Femur (tissue), 1 donor: ENCODE data around the gene SIAH2.

Experiments used
- DNase-seq: peaks from one replicate; pipeline ENCODE4 v3.0.0-alpha.2; 2017

The SIAH2 gene

DNA sequence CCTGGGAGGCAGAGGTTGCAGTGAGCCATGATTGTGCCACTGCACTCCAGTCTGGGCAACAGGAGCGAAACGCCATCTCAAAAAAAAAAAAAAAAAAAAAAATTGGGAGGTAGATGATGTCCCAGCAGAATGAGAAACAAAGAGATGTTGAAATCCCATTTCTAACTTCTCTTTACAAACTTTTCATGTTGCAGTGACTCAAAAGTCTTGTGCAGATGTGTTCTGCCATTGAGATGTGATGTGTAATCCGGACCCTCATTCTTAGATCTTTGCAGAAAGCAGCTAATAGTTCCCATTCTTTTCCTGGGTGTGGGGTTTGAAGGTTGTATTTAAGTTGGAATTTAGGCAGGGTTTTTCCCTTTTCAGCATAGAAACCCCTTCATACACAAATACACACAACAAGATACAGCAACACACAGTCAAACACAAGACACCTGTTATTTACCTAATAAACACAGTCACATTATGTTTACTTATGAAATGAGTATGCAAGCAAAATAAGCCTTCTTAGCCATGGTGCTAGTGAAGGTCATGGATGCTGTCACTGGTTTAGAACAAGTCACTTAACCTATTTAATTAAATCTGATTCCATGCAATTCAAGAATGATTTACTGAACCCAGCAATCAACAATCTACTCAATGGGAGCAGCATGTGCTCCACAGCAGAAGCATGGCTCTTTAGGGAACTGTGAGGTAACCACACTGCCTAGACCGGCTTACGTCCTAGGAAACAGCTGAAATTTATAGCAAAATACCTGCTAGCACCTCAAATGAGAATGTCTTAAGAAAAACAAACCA, 14.9 kb downstream of the SIAH2 start:
- no peak for DNase-seq

DNA sequence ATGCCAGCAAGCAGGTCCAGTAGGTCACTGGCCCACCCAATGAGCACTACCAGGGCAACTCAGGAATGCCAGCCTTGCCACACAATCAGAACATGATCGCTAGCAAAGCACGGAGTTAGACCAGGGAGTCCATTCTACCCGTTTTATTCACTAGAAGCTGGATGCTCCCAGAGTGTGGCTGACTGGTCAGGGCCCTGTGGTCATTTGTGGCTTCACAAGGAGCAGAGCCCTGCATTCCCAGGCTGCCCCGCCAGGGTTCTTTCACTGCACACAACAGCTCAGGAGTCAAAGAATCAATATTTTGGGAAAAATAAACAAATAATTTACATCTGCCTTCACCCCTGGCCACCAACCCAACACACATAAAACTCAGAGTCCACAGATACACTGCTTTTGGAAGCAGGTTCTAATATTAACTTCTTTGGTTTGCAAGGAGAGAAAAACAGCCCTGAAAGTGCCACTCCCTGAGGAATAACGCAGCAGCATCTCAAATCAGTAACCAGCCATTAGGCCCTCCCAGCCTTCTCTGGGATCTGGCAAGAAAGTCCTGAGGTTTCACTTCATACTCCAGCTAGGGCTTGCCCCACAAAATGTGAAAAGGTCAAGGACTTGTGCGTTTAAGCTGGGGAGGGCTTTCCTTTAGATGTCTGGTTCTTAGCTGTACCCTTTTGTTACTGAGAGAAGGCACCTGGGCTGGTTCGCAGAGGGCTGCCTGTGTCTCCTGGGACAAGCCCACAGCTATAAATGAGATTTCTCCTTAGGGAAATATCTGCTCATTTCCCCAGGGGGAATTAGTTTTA, 16.0 kb downstream of the SIAH2 start:
- no peak for DNase-seq

DNA sequence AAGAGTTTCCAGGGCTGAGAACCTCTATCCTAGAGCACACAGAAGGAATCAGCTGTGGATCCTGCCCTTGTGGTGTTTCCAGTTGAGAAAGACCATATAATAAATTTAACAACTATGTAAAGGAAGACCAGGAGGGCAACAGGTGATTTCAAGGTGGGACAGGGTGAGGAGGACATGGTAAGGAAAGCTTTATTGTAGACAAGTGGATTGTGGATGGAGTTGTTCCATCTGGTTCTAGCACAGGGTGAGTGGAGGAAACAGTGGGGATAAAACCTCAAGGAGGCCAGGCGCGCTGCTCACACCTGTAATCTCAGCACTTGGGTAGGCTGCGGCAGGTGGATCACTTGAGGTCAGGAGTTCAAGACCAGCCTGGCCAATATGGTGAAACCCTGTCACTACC, 17.1 kb downstream of the SIAH2 start:
- DNase-seq, result no peak

DNA sequence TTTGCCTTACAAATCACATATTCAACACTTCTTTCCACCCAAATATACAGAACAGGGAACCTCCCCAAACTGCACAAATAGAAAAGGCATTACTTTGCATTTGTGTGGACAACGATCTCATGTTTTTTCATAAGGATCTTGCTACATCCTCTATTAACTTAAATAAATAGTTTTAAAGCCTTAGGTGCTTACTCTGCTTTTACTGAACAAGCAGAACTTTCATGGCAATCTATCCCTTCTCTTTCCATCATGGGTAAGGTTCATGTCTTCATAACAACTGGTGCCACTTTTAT, 18.1 kb downstream of the SIAH2 start:
- no peak for DNase-seq

DNA sequence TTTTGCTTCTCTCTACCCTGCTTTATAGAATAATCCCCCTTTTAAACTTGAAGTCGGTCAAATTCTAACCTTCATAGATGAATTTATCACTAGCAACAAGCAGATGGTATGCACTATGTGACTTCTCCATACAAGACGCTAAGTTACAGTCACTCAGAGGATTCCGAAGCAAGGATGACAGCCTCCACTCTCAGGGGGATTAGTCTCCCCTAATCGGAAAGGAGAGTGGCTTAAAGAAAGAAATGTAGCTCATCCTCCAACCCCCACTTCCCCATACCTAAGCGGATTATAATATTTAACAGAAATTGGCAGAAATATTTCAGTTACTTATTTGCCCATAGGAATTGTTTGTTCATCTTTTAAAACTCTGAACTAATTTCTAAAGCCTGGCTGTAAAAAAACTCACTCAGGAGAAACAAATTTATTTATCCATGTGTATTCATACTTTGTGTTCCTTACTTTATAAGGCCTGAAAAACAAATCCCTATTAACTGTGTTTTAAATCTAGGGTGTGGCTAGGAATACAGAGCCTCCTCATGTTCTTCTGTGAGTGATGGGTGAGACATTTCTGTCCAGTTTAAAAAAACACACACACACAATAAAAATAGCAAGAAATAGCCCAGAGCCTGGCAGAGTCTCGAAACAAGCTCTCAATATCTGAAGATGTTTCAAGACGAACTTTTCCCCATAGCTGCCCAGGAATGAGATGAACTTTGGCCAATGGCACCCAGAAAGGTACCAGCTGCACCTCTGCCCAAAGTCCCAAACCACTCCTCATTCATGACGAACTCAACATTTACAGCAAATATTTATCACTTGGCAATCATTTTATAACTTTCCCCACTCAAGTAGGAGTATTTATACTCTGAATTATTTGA, 18.7 kb downstream of the SIAH2 start:
- no peak for DNase-seq

DNA sequence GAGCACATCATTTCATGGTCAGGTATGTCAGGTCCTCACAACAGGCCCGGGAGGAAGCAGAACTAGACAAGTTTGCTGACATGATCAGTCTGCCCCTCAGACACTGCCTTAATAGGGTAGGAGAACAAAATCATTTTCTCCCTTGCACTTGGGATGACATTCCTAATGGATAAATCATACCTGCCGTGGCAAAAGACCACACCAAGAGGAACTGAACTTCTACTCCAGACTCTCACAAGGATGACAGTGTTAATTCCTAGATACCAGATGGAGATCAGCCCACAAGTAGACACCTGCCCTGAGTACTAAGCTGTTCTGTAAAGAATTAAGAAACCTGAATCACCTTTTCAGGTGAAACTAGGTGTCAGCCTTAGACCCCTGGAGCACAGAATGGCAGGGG, 19.5 kb downstream of the SIAH2 start:
- DNase-seq, result no peak

DNA sequence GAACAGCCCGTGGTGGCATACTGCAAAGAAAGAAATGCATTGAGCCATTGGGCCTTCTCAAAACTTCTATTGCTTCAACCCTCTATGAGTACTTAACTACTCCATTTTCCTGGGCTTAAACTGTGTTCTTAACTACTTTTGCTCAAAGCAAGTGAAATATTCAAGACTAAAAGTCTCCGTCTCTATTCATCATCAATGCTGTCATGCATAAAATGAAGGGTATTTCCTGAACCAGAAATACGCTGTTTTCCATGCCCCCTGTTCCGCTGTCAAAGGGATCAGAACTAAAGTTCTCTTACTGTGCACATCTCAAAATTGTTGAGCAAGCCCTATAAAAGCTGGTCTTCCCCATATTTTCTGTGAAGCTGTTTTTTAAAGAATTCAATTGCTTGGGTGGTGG, 20.3 kb downstream of the SIAH2 start:
- no peak for DNase-seq

DNA sequence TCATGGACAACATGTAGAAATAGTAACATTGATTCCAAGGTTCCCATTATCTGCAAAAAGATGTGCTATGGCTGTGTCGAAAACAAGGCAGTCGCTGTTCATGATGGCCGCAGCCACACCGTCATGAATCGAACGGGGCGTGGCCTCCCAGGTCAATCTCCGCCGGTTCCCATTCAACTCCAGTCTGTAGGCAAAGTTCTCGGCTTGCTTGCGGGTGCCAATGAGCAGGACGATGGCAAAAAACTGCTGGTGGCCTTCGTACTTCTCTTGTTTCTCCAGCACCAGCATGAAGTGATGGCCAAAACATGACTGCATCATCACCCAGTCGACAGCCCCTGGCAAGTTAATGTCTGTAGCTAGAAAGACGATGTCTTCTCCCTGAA, 20.8 kb downstream of the SIAH2 start:
- DNase-seq, result no peak

DNA sequence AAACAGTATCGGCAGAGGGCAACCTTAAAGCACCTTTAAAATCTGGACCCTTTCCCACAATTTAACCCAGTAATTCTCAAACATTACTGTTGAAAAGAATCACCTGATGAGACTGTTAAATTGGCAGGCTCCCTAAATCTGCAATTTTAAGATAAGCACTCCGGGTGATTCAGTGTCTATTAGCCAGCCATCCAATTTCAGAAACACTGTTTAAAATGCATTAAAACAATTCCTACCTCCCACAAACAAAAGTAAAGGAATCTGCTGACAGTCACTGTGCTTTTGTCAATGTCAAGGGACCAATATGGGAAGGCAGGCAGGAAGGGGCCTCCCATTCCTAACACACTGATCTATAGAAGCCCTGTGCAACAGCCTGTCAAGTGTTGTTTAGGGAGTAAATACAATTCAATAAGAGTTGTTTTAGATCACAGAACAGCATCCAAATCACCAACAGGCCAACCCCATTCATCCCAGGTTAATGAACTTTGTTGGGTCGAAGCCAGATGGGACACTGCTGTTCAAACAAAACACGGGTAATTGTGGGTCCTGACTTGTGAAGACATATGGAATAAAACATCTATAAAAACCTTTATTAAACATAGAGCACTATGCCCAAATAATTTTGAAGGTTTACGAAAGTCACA, 21.4 kb downstream of the SIAH2 start:
- no peak for DNase-seq

DNA sequence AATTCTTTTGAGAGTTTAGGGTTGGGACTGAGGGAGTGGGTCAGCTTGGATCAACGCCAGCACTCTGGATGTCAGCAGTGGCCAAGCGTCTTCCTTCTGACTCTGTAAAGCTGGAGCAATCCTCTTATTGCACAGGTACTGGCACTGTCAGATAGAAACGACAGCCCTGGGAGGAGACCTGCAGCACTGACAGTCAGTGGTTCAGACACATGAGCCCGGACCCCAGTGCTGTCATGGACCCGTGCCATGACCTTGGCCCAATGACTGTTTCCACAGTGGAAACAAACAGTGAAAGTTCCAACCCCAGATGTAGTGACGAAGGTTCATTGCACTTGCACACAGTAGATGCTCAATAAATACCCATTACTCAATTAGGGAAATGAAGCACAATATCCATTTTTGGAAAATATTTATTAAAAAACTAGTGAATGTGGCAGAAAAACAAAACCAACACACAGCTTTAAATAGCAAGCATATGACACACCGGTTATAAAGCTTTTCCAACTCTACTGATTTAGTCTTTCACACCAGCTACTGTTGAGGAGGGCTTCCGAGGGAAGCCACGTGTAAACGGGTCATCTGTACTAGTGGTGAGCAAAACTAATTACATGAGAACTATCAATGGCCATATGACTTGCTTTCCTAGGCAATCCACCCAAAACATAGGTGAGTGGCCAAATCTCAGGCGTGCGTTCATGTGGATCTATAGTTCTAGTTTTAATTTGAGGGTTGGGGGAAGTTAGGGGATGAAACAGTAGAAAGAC, 22.1 kb downstream of the SIAH2 start:
- no peak for DNase-seq

DNA sequence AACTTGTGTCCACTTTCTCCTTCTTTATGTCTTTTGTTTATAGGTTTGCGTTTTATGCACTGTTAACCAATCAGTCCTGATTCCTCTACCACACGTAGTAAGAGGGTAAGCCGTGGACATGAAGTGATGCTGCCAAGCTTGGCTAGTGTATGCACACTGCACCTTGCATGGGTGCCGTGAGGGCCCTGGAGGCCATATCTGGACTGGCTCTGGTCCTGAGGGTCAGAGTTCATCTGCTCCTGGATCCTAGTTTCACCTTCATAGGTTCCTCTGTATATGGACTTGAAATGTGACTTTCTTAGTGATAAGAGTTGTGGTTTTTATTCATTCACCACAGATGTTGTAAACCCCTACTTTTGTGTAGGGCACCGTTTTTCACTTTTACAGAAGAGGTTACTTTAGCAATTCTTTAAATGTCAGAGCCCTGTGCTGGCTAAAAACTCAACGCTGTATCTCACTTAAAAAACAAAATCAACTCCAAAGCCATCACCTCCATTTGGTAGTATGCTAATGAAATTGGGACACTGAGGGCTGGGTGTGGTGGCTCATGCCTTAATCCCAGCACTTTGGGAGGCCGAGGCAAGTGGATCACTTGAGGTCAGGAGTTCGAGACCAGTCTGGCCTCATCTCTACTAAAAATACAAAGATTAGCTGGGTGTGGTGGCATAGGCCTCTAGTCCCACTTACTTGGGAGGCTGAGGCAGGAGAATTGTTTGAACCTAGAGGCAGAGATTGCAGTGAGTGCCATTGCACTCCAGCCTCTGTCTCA, 22.9 kb downstream of the SIAH2 start:
- DNase-seq, result no peak

DNA sequence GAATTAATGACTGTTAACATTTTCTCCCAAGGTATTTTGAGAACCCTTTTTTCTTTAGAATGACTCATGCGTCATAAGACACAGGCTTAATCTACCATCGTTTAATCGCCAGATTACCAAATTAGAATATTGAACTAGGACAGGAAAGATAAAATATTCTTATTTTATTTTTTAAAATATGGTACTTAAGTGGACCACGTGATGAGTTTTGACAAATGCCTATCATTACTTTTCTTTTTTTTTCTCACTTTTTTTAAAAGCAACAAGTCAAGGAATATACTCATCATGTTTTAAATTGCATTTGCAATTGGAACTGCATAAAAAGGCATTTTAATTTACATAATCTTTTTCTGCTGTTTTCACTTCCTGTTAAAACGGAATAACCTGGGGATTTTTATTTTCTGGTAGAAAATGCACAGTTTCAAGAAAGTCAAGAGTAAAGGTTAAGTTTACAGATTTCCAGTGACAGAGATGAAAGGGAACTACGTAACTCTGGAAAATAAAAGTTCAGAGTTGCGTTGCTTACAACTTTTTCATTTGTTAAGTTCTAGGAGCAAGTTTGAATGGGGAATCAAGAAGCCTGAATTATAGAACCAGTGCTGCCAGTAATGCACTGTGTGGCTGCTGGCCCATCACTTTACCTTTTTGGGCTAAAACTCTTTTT, 23.6 kb downstream of the SIAH2 start:
- DNase-seq, result no peak

DNA sequence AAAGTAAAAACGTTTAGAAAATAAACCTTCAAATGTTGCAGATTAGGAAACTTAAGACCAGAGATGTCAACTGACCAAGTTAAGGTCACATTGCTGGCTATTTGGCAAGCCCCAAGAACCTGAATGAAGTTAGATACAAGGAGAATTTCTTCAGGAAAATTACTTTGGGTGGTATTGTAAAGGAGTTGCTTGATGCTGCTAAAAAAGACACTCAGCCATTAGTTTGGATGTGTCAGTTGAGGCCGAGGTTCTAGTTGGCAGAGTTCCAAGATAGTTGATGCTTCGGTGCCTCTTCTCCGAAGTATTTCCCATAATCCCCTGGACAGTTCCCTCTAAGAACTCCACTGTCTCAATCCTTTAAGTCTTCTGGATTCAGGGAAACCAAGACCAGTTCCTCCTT, 24.3 kb downstream of the SIAH2 start:
- DNase-seq, result no peak

DNA sequence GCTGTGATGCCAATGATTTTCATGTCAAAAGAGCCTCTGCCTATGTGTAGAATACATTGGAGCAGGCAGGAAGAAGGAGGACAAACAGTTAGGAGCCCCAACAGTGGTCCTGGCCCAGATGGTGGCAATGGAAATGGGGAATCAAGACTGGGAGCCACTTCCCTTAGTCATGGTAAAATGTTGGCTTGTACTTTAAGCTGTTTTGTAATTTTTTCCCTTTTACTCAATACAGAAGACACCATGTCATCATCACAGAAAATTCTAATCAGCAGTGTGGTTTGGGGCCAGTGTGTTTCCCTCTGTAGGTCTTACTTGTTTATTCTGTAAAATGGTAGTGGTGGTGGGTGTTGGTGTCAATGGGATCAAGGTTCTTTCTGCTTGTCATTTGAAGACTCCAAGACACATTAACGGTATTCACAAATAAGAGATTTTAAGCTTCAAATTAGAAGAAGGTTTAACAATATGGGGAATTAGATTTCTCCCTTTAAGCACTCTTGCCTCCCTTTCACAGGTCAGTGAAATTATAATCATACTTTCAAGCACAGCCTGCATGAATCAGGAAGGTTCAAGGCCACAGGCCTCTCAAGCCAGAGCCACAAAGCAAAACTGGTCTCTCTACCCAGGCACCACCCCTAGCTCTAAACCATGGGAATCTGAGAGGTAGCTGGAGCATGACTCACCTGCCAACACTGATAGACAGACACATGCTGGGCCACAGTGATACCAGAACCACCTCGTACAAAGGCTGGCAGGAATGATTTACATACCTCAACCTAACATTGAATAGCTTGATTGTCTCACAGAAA, 24.9 kb downstream of the SIAH2 start:
- DNase-seq, result no peak

DNA sequence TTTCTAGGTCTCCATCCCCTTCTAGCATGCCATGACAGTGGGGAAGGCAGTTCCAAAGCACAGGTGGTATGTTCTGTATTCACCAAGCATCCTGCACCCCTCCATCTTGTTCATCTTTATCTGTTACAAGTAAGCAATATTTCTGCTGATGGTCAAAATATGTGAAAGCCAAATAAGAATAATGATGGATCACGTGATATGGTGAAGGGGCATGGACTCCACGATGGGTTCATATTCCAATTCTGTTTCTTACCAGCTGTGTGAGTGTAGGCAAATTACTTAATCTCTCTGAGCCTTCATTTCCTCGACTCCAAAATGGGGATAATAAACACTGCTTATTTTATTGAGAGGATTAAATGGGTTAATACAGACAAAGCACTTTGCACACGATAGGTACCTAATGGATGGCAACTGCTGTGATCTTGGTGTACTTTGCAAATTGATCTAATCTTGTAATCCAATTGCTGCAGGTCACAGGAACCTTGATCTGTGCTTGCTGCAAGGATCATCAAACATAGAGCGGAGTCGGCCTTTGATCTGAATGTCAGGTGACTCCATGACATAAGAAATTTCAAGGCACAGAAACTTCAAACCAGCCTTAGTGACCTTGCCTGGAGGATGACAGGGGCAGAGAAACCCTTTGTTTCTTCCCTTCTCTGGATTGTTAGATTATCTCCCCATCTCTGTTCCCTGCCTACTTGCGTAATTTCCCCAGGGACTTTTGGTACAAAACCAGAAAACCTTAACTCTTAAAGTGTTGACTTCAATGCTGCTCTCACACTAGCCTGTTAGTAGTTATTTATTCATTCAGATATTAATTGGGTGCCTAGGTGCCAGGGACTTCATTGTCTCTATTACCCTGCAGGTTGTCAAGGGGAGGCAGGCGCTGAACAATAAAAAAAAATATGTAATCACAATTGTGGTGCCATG, 25.8 kb downstream of the SIAH2 start:
- no peak for DNase-seq

DNA sequence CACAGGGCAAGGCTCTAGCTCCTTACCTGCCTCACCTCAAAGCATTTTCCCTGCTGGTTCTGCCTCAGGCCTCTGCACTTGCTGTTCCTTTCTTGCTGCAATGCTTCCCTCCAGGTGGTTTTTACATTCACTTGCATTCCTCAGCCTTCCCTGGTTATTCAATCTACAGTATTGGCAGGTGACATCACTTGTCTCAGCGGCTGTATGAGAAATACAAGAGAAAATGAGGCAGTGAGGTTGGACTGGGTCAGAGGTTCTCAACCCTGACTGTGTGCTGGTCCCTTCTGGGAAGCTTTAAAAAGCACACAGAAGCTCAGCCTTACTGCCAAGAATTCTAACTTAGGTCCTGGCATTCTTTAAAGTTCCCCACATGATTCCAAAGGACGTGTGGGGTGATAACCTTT, 26.7 kb downstream of the SIAH2 start:
- DNase-seq, result no peak

DNA sequence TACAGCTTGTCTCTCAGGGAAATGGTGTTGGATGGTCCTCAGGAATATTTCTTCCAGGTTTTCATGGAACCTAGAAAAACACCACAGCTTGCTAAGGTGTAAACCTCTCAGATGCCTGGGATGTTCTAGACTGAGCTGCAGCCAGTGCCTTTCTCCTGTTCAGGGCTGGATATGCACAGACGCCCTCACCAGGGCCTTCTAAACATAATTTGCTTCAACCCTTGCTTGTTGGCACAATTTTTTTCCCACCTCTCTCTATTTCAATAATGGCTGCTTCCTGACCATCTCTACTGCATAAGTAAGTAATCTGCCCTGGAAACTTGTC, 28.2 kb downstream of the SIAH2 start:
- no peak for DNase-seq

DNA sequence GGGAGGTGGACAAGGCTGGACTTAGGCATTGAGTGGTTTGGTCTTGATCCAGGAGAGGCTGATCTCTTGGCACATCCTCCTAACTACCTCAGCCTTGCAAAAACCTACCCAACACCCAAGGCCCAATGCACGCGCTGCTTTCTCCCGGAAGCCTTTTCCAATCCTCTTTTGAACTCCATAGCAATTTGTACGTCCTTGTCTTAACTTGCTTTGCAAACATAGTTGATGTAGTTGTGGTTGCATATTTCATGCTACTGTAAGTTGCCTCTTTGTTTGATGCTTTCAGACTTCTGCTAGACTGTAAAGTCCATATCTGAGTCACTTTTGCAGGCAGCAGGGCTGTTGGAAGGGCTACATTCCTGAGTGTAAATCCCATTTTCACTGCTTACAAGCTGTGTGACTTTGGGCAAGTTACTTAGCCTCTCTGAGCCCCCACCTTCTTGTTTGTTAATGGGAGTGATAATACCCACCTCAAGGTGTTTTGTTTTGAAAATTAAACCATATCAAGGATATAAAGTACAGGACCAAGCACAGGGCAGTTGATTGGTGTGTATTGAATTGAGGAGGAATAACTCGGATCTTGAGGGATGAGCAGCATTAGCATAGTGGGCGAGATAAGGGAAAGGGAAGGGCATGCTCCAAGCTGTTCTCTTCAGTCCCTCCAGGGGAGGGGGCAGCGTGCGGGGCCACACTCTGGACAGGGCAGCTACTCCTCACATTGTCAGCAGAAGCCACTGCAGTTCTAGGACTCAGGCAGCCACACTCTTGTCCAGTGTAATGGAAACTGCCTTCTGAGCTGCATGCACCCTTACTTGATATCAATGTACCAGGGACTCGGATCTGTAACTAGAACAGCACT, 28.8 kb downstream of the SIAH2 start:
- no peak for DNase-seq
